HG03064 (cell line): ENCODE data around the gene GDI2.
"Not testable (repeated sequence)": the region's sequence is repeated elsewhere in the genome, so short reads cannot be mapped to it uniquely, and the experiment has no call there.

Experiments used
- ATAC-seq: cut with Tn5 transposase; IDR thresholded peaks from one replicate; pipeline ENCODE4 v1.9.1; 2021; ENCODE audit warnings: low read depth; ENCODE audit not compliant: unreplicated experiment

Gene GDI2

DNA sequence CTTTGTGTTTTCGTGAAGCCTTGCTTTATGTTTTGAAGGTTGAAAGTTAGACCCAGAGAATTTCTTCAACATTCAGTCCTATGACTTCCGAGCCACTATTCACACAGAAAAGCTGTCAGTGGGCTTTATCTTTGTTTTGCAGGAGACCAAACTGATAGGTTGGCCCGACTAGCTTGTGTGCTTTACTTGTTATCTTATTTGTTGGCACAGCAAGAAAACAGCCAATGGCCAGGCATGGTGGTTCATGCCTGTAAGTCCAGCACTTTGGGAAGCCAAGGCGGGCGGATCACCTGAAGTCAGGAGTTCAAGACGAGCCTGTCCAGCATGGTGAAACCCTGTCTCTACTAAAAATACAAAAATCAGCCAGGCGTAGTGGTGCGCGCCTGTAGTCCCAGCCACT is 16.0 kb upstream of the GDI2 start:
- no peak for ATAC-seq

DNA sequence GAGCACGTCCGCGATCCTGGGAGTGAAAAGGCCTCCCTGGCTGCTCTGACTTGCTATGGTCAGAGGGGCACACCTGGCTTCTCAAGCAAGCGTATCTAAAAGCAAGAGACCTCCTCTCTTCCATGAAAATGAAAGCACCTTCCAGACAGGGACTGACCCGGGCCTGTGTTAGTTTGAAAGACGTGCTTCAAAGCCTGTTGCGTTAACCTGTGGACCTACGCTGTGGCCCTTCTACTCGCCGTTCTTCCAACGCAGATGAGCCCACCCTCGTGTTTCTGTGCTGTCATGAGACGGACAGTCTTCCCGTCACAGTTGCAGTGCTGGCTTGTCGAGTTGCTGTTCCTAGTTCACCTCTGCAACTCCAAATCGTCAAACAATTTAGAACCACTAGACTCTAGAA is 15.5 kb upstream of the GDI2 start:
- no peak for ATAC-seq

DNA sequence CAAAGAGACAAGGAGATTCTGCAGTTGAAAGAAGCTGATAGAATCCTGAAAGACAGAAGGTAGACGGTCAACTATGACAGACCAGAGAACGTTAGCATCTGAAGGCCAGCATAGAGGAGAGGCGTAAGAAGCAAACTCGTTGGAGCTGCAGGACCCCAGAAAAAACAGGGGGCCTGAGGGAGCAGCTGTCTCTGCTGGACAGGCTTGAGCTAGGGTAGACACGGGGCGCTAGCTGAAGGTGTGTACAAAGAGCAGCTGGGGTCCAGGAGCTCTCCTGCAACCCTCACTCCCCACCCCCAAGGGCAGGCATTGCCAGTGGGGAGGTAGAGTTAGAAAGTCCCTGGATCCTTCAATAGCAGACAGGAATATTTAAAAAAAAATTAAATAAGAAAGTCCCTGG is 14.6 kb upstream of the GDI2 start:
- ATAC-seq = no peak

DNA sequence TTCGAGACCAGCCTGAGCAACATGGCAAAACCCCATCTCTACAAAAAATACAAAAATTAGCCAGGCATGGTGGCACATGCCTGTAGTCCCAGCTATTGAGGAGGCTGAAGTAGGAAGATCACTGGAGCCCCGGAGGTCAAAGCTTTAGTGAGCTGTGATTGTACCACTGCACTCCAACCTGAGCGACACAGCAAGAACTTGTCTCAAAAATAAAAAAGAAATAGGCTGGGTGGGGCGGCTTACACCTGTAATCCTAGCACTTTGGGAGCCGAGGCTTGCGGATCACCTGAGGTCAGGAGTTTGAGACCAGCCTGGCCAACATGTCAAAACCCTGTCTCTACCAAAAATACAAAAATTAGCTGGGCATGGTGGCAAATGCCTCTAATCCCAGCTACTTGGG is 13.3 kb upstream of the GDI2 start:
- ATAC-seq = not testable (repeated sequence)

DNA sequence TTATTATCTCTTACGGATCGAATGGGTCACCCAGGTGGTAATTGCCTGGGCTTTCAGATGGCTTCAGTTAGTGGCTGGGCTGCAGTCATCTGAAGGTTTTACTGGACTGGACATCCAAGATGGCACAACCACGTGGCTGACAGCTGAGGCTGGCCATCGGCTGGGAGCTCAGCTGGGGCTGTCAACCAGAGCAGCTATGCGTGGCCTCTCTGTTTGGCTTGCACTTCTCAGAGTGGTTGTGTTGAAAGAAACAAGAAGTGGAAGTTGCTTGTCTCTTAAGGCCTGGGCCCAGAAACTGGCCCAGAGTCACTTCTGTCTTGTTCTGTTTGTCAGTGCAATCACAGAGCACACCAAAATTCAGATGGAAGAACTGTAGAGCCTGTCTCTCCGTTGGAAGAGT is 5.7 kb upstream of the GDI2 start:
- no peak for ATAC-seq

DNA sequence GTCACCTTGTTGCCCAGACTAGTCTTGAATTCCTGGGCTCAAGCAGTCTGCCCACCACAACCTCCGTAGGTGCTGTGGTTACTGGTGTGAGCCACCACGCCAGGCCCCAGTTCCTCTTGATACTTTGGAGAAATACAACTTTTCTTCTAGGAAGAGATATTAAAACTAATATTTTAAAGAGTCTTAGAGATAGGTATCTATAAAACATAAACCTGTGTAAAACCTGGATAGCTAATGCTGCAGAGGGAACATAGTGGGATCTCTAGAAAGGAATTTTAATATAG is 4.8 kb upstream of the GDI2 start:
- ATAC-seq = no peak

DNA sequence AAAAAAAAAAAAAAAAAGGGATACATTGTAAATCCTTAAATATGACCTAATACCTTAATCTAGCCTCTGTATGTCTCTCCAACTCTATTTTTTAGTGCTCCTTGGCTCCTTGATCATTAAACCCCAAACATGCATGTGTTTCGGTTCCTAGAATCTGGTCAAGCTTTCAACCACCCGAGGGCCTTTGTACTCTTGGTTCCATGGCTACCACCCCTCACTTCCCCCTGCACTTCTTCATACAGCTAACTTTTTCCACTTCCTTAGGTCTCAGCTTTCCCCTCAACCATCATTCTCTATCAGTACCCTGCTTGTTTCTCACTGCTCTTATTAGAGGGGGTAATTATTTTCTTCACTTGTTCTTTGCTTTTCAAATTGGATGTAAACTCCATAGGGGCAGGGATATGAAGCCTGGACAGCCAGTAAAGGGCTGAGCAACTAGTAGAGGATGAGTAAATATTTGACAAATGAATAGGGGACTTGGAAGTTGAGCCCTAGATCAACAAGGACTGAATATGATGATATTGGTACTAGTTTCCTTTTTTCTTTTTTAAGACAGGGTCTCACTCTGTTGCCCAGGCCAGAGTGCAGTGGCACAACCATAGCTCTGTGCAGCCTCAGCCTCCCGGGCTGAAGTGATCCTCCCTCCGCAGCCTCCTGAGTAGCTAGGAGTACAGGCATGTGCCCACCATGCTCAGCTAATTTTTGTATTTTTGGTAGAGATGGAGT is 4.3 kb upstream of the GDI2 start:
- ATAC-seq = no peak

DNA sequence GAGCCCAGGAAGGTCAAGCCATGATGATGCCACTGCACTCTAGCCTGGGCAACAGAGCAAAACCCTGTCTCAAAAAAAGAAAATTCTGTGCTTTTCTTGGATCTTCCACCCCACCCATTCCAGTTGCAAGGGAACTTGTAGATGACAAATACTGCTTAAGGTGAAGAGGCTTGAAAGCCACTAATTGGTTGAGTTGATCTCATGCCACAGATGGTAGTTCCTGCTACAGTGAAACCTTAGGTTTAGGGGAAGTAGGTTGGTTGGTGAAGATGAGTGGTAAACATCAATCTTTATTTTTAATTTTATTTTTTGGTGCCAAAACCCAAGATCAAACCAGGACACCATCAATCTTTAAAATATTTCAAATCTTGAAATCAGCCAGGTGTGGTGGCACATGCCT is 2.9 kb upstream of the GDI2 start:
- ATAC-seq = no peak

DNA sequence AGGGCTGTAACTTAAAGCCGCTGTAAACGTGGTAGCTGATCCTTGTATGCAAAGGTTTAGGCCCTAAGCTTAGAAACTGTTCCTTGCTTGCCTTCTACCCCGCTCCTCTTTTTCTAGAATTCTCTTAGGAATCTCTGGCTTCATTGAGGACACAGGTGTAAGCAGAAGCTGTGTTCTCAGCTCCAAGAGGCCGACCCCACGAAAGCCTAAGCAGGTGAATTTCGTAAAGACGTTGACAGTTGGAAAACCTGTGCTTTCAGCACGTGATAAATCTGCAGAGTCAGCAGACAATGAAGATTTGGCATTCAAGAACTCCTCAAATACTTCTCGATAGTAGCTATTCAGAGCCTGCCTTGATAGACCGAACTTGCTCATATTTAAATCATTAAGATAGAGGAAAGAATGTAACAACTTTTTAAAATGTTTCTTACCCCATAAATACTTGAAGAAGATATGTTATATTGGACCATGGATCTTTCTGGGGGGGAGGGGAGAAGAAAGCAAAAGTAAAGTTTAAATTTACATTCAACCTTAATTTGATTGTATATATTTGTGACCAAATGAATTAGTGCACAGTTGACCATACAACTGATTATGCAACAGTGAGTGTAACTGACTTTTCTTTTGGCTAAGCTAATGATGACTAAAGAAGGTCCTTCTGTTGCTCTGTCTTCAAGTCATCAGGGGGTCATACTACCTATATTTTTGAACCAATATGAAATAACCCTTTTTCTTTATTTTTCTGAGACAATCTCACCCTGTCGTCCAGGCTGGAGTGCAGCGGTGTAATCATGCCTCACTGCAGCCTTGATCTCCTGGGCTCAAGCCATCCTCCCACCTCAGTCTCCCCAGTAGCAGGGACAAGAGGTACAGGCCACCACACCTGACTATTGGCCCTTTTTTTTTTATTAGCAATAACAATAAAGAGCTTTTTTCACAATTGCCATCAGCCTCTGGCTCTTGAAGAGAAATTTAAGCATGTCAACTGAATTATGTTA is 1.2 kb upstream of the GDI2 start:
- ATAC-seq = no peak

DNA sequence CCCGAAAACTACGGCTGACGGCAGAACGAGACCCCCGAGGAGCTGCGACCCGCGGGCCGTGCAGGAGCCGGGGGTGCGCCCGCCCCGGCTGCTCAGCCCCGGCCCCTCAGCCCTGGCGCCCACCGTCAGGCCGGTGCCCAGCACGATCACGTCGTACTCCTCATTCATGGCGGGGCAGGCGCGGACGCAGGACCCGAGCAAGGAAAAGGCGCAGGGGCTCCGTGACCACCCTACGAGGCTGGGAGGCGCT is 218 bp downstream of the GDI2 start:
- ATAC-seq = peak; percentile 19

DNA sequence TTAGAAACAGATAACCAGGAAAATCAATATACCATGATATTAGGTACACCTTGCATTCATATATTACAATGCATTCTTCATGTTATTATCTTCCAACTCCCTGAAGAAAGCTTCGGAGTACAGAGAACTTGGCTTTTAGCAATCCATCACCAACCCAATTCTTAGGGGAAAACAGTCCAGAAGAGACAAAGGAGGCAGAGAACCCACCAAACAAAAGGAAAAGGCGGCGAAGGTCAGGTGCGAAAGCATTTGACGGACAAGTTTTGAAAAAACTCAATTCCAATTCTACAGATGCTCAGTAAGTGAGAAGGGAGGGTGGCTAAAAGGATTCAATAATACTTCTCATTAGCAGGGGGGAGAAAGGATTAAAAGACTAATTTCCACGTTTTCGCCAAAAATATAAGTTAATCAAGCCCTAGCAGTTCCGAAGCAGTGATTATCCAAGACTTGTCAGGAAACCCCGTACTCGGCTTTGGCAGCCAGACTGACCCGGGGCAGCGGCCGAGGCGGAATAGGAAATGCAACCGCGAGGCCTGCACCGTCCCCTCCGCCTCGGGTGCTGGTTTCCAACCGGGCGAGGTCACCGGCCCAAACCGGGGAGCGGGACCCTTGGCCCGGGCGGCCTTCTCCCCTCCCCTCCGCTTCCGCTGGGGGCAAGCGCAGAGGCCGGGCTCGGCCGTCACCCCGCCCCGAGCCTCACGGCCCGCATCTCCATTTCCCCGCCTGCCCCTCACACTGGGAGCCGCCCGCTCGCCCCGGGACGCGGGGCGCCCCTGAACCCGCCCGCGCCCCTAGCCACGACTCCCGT is 747 bp downstream of the GDI2 start:
- peak; percentile 25 for ATAC-seq

DNA sequence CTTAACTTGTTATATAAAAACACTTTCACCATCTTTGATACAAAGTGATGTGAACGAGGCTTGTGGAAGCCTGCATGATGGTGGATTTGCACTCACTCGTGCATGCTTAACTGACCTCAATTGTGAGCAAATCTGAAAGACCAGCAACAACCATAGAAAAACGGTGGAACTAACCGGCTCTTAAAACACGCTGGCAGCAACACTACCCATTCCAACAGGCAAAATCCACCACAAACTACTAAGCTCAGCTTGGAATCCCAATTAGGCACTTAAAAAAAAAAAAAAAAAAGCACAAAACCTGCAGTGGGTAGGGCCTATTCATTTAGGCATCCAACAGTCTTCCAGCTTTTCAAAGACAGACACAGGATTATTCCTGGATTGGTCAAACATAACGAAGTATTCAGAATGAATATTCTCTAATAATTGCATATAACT is 1.8 kb downstream of the GDI2 start:
- ATAC-seq = no peak

DNA sequence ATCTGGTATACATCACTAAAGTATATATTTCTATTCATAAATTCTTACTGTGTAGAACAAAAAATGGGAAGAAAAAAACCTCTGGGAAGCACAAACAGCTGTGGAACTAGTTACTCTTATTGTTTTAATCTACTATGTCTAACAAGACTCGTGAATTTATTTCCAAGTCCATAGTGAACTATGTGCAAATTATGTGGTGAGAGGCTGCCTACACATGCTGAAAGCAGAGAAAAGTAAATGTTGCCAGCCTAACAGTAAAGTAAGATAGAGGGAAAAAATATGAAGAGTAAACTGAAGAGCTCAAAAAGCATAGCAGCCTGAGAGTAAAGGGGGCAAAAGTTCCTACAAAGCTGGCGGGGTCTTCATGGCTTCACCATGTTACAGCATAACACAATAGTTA is 3.0 kb downstream of the GDI2 start:
- ATAC-seq = no peak

DNA sequence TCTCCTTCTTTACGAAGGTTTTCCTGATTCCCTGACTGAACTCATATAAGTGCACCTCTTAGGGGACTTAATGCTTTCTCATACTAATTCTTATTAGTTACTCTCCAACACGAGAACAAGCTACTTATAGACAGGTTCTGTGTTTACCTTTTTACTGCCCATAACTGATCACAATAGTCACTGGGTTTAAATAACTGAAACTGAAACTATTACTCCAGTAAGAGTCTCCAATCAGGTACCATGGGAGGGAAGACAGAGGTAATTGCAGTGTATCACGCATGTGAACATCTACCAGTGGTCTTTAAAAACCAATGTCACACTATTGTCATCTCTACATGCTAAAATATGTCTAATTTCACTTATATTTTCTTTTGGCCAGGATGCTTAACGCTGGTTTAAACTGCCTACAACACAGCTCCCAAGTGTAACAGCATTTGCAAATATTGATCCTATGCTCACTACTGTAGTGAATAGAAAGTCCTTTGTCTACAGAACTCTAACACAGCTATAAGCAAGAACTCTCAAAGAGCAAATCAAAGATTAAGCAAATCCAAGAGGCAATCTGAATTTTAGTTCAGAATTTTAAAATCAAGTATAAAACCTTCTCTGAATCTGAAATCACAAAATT is 3.6 kb downstream of the GDI2 start:
- ATAC-seq = no peak

DNA sequence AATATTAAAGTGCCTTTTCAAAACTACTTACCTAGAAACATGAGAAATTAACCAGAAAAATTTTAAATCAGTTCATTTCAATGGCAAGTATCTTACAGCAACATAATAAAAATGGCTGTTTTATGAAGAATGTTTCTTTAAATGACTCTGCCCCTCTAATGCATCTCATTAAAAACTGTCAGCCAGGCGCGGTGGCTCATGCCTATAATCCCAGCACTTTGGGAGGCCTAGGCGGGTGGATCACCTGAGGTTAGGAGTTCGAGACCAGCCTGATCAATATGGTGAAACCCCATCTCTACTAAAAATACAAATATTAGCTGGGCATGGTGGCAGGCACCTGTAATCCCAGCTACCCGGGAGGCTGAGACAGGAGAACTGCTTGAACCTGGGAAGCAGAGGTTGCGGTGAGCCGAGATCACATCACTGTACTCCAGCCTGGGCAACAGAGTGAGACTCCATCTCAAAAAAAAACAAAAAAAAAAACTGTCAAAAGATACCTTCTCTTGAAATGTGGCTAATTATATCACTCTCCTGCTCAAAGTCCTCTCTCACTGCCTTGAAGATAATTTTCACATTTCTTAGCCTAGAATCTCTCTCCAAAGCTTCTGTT is 4.3 kb downstream of the GDI2 start:
- ATAC-seq = not testable (repeated sequence)

DNA sequence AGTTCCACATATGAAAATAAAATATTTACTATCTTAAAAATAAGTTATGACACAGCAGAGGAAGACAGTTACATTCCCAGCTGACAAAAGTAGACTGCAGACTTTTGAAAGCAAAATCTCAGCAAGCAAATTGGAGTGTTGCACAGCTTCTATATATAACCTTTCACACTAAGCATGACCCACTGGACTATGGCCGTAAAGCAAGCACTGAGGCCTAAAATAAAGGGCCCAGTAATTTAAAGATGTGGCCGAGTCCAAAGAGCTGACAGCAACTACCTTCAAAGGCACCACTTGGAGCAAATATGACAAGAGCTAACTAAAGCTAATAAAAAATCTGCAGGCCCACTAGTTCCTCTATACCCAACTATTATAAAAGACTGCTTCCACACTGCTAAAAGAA is 6.5 kb downstream of the GDI2 start:
- ATAC-seq = no peak

DNA sequence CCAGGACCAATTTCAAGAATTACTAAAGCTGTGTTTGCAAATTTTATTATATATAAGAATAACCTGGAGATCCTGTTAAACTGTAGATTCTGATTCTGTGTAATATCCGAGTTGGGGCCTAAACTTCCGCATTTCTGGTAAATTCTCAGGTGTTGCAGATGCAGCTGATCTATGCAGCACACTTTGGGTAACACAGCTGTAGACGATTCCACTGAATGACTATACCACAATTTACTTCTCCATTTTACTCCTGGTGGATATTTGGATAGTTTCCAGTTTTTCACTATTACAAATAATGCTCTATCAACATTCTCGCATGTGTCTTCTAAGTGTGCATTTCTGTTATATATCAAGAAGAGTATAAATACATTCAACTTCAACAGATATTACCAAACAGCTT is 7.5 kb downstream of the GDI2 start:
- no peak for ATAC-seq

DNA sequence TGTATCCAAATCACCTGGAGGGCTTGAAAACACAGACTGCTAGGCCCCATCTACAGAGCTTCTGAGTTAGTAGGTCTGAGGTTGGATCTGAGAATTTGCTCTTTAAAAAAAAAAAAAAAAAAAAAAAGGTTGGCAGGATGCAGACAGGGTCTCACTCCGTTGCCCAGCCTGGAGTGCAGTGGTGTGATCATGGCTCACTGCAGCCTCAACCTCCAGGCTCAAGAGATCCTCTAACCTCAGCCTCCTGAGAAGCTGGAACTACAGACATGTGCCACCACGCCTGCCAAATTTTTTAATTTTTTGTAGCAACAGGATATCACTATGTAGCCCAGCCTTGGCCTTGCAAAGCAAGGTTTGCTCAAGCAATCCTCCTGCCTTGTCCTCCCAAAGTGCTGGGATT is 8.0 kb downstream of the GDI2 start:
- ATAC-seq = no peak

DNA sequence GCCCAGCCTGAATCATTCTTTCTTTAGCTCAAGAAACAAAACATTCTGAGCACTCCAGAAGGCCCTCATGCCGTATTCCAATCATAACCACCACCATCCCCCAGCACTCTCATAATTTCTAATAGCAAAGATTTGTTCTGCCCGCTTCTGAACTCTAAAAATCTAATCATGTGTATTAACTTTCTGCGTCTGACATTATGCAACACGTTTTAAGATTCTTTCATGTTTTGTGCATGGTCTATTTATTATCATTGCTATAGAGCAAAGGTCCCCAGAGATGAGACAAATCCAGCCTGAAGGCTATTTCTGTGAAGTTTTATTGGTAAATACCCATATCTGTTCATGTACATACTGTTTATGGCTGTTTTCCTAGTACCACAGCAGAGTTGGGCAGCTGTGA is 8.8 kb downstream of the GDI2 start:
- ATAC-seq = no peak

DNA sequence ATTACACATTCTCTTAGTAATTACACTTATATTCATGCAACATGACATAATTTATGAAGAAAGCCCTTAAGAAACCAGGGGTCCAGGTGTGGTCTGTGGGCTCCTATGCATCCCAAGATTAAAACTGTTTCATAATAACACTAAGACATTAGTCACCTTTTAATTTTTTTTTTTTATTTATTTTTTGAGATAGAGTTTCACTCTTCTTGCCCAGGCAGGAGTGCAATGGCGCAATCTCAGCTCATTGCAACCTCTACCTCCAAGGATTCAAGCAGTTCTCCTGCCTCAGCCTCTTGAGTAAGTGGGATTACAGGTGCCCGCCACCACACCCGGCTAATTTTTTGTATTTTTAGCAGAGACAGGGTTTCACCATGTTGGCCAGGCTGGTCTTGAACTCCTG is 12.5 kb downstream of the GDI2 start:
- ATAC-seq = no peak

DNA sequence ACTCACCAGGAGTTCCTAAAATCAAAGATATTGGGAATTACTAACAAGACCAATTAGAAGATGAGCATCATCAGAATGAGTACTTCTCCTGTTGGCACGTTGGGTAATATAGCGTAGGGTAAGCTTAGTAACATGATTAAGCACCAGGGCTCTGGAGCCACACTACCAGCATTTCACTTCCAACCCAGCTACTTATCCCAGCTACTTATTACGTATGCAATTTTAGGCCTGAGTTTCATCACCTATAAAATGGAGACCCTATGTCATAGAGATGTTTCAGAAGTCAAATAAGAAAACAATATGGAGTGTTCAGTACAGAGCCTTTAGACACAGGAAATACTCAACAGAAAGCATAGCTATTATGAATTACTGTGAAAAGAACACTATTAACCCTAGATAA is 19.0 kb downstream of the GDI2 start:
- ATAC-seq = no peak
